GM18505 (cell line): Measurements from ENCODE around the gene ZNF536.
"Not testable (repeated sequence)": the region's sequence is repeated elsewhere in the genome, so short reads cannot be mapped to it uniquely, and the experiment has no call there.

Experiments used
- ATAC-seq: cut with Tn5 transposase; IDR thresholded peaks from one replicate; pipeline ENCODE4 v1.9.1; 2021; ENCODE audit not compliant: unreplicated experiment
- POLR2A ChIP-seq: IDR thresholded peaks from 4 replicates; pipeline ENCODE4 v1.6.1; 2011; ENCODE audit warnings: borderline replicate concordance; ENCODE audit not compliant: insufficient read depth, insufficient read length; ENCODE audit errors: extremely low read depth

The ZNF536 gene

GRCh38 chr19:30476997-30477396, 104.8 kb downstream of the ZNF536 start:
- TF ChIP-seq POLR2A, result no peak
- ATAC-seq, result no peak

GRCh38 chr19:30479231-30479630, 107.0 kb downstream of the ZNF536 start:
- no peak for ATAC-seq
- no peak for TF ChIP-seq POLR2A

DNA sequence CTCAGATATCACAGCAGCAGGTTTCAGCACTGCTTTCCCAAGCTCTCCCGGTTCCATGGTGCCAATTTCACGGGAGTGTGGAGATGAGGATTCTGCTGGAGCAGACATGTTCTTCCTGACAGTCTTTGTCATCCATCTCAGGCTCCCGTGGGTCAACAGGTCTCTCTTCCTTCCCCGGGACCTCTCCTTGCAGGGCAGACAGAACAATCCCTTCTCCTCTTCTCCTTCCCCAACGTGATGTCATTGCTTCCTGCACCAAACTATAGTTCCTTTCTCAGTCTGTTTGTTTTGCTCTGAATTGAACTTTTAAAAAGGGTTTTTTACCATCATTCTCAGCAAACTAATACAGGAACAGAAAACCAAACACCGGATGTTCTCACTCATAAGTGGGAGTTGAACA, 107.9 kb downstream of the ZNF536 start:
- no peak for TF ChIP-seq POLR2A
- ATAC-seq, result no peak

DNA sequence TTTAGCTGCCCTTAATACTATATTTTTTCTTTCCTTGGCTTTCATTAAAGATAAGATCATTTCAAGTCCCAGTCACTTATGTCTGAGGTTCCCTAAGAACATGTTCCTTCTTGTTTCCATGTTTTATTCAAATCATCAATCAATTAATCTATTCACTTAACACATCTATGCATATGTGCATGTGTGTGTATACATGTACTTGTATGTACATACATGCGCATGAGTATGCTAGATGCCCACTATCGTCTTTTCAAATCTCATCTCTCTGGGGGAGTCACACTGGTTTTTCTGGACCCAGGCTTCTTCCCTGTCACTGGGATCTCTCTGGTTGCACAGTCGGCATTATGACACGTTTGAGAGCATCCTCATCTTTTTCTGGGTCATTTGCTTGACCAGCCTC, 108.9 kb downstream of the ZNF536 start:
- ATAC-seq, result no peak
- no peak for TF ChIP-seq POLR2A

DNA sequence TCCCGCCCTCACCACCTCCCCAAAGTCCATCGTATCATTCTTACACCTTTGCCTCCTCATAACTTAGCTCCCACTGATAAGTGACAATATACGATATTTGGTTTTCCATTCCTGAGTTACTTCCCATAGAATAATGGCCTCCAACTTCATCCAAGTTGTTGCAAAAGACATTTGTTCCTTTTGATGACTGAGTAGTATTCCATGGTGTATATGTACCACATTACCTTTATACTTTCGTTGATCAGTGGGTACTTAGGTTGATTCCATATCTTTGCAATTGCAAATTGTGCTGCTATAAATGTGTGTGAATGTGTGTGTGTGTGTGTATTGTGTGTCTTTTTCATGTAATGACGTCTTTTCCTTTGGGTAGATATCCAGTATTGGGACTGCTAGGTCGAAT, 109.6 kb downstream of the ZNF536 start:
- no peak for ATAC-seq
- TF ChIP-seq POLR2A, result no peak

DNA sequence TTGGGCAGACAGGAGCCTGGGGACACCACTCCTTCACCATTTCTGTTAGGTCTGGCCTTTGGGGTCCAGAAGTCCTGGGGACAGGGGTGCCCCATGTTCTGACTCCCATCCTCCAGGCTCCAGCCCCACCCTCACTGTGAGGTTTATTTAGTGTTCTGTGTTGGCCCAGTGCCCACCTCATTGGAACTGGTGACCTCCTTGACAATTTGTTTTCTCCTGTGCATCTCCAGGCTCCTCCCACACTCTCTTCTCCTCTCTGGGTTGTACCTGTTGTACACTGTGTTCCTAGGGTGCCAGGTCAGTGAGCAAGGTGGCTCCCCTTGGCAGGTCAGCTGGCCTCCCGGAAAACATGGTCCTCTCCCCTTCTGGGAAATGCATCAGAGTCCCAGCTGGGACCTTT, 110.8 kb downstream of the ZNF536 start:
- no peak for TF ChIP-seq POLR2A
- ATAC-seq, result no peak

DNA sequence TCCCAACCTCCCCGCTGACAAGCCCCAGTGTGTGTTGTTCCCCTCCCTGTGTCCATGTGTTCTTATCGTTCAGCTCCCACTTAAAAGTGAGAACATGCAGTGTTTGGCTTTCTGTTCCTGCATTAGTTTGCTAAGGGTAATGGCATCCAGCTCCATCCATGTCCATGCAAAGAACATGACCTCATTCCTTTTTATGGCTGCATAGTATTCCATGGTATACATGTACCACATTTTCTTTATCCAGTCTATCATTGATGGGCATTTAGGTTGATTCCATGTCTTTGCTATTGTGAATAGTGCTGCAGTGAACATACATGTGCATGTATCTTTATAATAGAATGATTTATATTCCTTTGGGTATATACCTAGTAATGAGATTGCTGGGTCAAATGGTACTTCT, 114.1 kb downstream of the ZNF536 start:
- not testable (repeated sequence) for ATAC-seq

DNA sequence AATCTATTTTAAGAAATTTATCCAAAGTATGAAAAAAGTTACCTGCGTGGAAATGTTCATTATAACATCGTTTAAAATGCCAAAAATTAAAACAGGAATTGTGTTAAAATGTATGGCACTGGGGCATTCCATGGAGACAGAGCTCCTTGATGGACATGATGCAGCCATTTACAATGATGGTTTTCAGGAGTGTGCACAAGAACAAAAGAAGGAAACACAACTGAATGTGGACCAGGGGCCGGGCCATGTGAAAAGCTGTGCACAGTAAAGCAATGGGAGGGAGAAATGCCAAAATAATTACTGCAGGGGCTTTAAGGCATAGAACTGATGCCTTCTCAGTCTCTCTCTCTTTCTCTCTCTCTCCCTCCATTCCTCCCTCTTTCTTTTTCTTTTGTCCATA, 115.0 kb downstream of the ZNF536 start:
- ATAC-seq, result no peak

GRCh38 chr19:30488191-30488590, 116.0 kb downstream of the ZNF536 start:
- no peak for ATAC-seq
- TF ChIP-seq POLR2A, result no peak

More for the DNA sequence above, 115.0 kb downstream of the ZNF536 start:
- TF ChIP-seq POLR2A, result no peak

- ATAC-seq, result no peak
- no peak for TF ChIP-seq POLR2A
These were observed 118.6 kb downstream of the ZNF536 start for GRCh38 chr19:30490760-30491159.

- no peak for TF ChIP-seq POLR2A
- ATAC-seq, result no peak
These were observed 120.5 kb downstream of the ZNF536 start for GRCh38 chr19:30492586-30493270.

DNA sequence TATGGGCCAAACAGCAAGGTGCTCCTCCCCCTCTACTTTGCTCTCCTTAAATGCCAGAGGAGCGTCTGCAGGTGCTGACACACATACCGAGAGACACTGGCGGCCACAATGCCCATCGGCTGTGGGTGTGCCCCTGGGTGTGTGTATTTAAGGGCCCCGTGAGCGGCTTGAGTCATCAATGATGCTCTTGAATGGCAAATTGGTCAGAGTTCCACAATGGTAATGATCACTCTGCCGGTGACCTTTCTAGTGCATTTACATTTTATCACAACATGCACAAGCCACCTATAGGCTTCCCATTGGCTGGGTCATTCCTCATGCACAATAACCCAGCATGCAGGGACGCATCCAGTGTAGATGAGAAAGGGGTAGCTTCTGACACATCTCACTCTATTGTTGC, 124.8 kb downstream of the ZNF536 start:
- TF ChIP-seq POLR2A, result no peak
- no peak for ATAC-seq

GRCh38 chr19:30498085-30498484, 125.9 kb downstream of the ZNF536 start:
- not testable (repeated sequence) for ATAC-seq

GRCh38 chr19:30498707-30499106, 126.5 kb downstream of the ZNF536 start:
- TF ChIP-seq POLR2A, result no peak
- ATAC-seq, result no peak

DNA sequence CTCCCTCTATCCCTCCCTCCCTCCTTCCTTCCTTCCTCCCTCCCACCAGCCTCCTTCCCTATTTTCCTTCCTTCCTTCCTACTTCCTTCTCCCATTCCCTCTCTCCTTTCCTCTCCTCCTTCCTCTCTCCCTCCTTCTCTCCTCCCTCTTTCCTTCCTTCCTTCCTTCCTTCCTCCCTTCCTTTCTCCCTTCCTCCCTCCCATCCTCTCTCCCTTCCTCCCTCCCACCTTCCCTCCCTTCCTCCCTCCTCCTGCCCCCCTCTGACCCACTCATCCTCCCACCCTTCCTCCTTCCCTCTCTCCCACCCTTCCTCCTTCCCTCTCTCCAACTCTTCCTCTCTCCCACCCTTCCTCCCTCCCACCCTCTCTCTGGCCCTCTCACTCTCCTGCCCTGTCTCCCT, 132.1 kb downstream of the ZNF536 start:
- ATAC-seq, result no peak
- no peak for TF ChIP-seq POLR2A
